Measurements from ENCODE around the gene TICRR.
A peak's percentile ranks its signal among the peaks of the same experiment; 100 is the strongest.
"Not testable (repeated sequence)": the region's sequence is repeated elsewhere in the genome, so short reads cannot be mapped to it uniquely, and the experiment has no call there.

Gene TICRR

GRCh38 chr15:89575146-89575655 is at the start of gene TICRR:
Gene TICRR, plus strand, starts transcription at chr15:89575469. Its CDS starts 118 bp downstream, at chr15:89575587.
- DNase-seq = peak; percentile 100

- no peak for DNase-seq
Measured at GRCh38 chr15:89526181-89526580, 49.1 kb upstream of the TICRR start.

- no peak for DNase-seq
Measured at GRCh38 chr15:89526601-89527441, 48.4 kb upstream of the TICRR start.

- DNase-seq = no peak
Measured at GRCh38 chr15:89528757-89529352, 46.4 kb upstream of the TICRR start.

GRCh38 chr15:89530976-89531375 is 44.3 kb upstream of the TICRR start:
- DNase-seq = no peak

- no peak for DNase-seq
Measured at GRCh38 chr15:89531796-89532537, 43.3 kb upstream of the TICRR start.

- no peak for DNase-seq
Measured at GRCh38 chr15:89533861-89534544, 41.3 kb upstream of the TICRR start.

- DNase-seq = no peak
Measured at GRCh38 chr15:89539027-89539426, 36.2 kb upstream of the TICRR start.

- DNase-seq = no peak
Measured at GRCh38 chr15:89542369-89542768, 32.9 kb upstream of the TICRR start.

GRCh38 chr15:89543389-89543788 is 31.9 kb upstream of the TICRR start:
- DNase-seq = no peak

- not testable (repeated sequence) for DNase-seq
Measured at GRCh38 chr15:89549138-89549537, 26.1 kb upstream of the TICRR start.

- DNase-seq = no peak
Measured at GRCh38 chr15:89550427-89550826, 24.8 kb upstream of the TICRR start.

GRCh38 chr15:89551550-89551949 is 23.7 kb upstream of the TICRR start:
- no peak for DNase-seq

GRCh38 chr15:89553632-89554031 is 21.6 kb upstream of the TICRR start:
- DNase-seq = no peak

- DNase-seq = no peak
Measured at GRCh38 chr15:89554247-89554646, 21.0 kb upstream of the TICRR start.

- DNase-seq = no peak
Measured at GRCh38 chr15:89555768-89556167, 19.5 kb upstream of the TICRR start.

- peak; percentile 74 for DNase-seq
Measured at GRCh38 chr15:89556413-89557262, 18.6 kb upstream of the TICRR start.

GRCh38 chr15:89559769-89560264 is 15.5 kb upstream of the TICRR start:
- DNase-seq = no peak

- DNase-seq = no peak
Measured at GRCh38 chr15:89566181-89566580, 9.1 kb upstream of the TICRR start.

- no peak for DNase-seq
Measured at GRCh38 chr15:89566621-89567294, 8.5 kb upstream of the TICRR start.

- DNase-seq = no peak
Measured at GRCh38 chr15:89569090-89569745, 6.1 kb upstream of the TICRR start.
